ENCODE results near the gene PHKA1.
A peak's percentile ranks its signal among the peaks of the same experiment; 100 is the strongest.
"Not testable (repeated sequence)": the region's sequence is repeated elsewhere in the genome, so short reads cannot be mapped to it uniquely, and the experiment has no call there.

Gene PHKA1

GRCh38 chrX:72572248-72573157 is 141.6 kb downstream of the PHKA1 start, which contains the start of gene HDAC8:
TSS of gene HDAC8 (minus strand) at chrX:72572843. CDS start at chrX:72572761, 82 bp downstream.
- DNase-seq (ENCODE audit: low spot score), result peak; percentile 89

- no peak for DNase-seq (ENCODE audit: low spot score)
Observed at GRCh38 chrX:72569786-72570185, 144.3 kb downstream of the PHKA1 start.

GRCh38 chrX:72568406-72569092 is 145.6 kb downstream of the PHKA1 start:
- no peak for DNase-seq (ENCODE audit: low spot score)

- DNase-seq (ENCODE audit: low spot score), result no peak
Observed at GRCh38 chrX:72566448-72566847, 147.7 kb downstream of the PHKA1 start.

- not testable (repeated sequence) for DNase-seq (ENCODE audit: low spot score)
Observed at GRCh38 chrX:72559655-72560054, 154.5 kb downstream of the PHKA1 start.

- DNase-seq (ENCODE audit: low spot score), result no peak
Observed at GRCh38 chrX:72554448-72555140, 159.5 kb downstream of the PHKA1 start.

GRCh38 chrX:72552443-72552842 is 161.7 kb downstream of the PHKA1 start:
- not testable (repeated sequence) for DNase-seq (ENCODE audit: low spot score)

GRCh38 chrX:72545990-72546389 is 168.1 kb downstream of the PHKA1 start:
- DNase-seq (ENCODE audit: low spot score), result no peak

- peak; percentile 70 for DNase-seq (ENCODE audit: low spot score)
Observed at GRCh38 chrX:72540318-72540717, 173.8 kb downstream of the PHKA1 start.

- DNase-seq (ENCODE audit: low spot score), result peak; percentile 5
Observed at GRCh38 chrX:72539822-72540221, 174.3 kb downstream of the PHKA1 start.

GRCh38 chrX:72536542-72536941 is 177.6 kb downstream of the PHKA1 start:
- peak; percentile 80 for DNase-seq (ENCODE audit: low spot score)

- no peak for DNase-seq (ENCODE audit: low spot score)
Observed at GRCh38 chrX:72532366-72532765, 181.7 kb downstream of the PHKA1 start.

All from cerebellar cortex (tissue), 1 donor.